PC-3 (cell line): ENCODE results near the gene FILIP1L. TPM values are rescaled to one million over a fixed set of nuclear protein-coding genes. Genes with fewer than 3 reads are reported as not detected.
A peak's percentile ranks its signal among the peaks of the same experiment; 100 is the strongest.

Experiments used
- ATAC-seq: fragments of 200-7000 bp; cut with Tn5 transposase; 2 replicates; pipeline ENCODE4 v1.9.1; 2020; ENCODE audit warnings: mild to moderate bottlenecking, moderate library complexity
- BruUV-seq: library from RNA; stranded (reverse); fragments of 400-500 nt; replicated peaks from 2 replicates; lab custom pipeline; 2021; lab: Mats Ljungman, UMichigan
- CTCF ChIA-PET: fragments of 300-600 bp; sonication (Branson Sonifier 250); formaldehyde crosslinking; loops from one replicate; lab custom pipeline; 2022; ENCODE audit warnings: antibody characterized with exemption; lab: Charles Lee
- POLR2A ChIA-PET: fragments of 300-600 bp; sonication (Branson Sonifier 250); formaldehyde crosslinking; loops from one replicate; lab custom pipeline; 2022; ENCODE audit warnings: antibody characterized with exemption; ENCODE audit not compliant: unreplicated experiment; lab: Charles Lee
- DNase-seq: peaks from one replicate; pipeline ENCODE4 v3.0.0-alpha.2; 2015
- H2AFZ ChIP-seq: fragments of 300-600 bp; sonication (generic); 2 replicates; pipeline ENCODE4 v1.6.0; 2016; ENCODE audit warnings: antibody characterized with exemption, low read length
- H3F3A ChIP-seq: fragments of 300-600 bp; sonication (generic); one replicate; pipeline ENCODE4 v1.6.0; 2017; ENCODE audit warnings: antibody characterized with exemption, low read length, control low read depth, mild to moderate bottlenecking; ENCODE audit not compliant: unreplicated experiment
- H3K27ac ChIP-seq: fragments of 300-600 bp; sonication (generic); 2 replicates; pipeline ENCODE4 v1.5.1; 2016; ENCODE audit warnings: mild to moderate bottlenecking, low read length
- H3K27me3 ChIP-seq: fragments of 300-600 bp; sonication (generic); 2 replicates; pipeline ENCODE4 v1.6.1; 2016; ENCODE audit warnings: low read length, mixed read lengths
- H3K36me3 ChIP-seq: fragments of 300-600 bp; sonication (generic); 2 replicates; pipeline ENCODE4 v1.6.1; 2016; ENCODE audit warnings: low read depth, mixed run types, low read length, mixed read lengths
- H3K4me1 ChIP-seq: fragments of 300-600 bp; sonication (generic); 2 replicates; pipeline ENCODE4 v1.5.1; 2016; ENCODE audit warnings: low read length; ENCODE audit not compliant: insufficient read depth
- H3K4me2 ChIP-seq: fragments of 300-600 bp; sonication (generic); 2 replicates; pipeline ENCODE4 v1.6.0; 2016; ENCODE audit warnings: low read length
- H3K4me3 ChIP-seq: fragments of 300-600 bp; sonication (generic); 2 replicates; pipeline ENCODE4 v1.5.1; 2016; ENCODE audit warnings: mild to moderate bottlenecking, low read length, mixed read lengths
- H3K79me2 ChIP-seq: fragments of 300-600 bp; sonication (generic); 2 replicates; pipeline ENCODE4 v1.6.1; 2017; ENCODE audit warnings: low read length, mixed read lengths
- H3K9ac ChIP-seq: fragments of 300-600 bp; sonication (generic); 2 replicates; pipeline ENCODE4 v1.6.0; 2016; ENCODE audit warnings: mild to moderate bottlenecking, low read length
- H3K9me2 ChIP-seq: fragments of 300-600 bp; sonication (generic); replicated peaks from 2 replicates; pipeline ENCODE4 v1.6.1; 2016; ENCODE audit warnings: mixed run types, low read length, mixed read lengths
- H3K9me3 ChIP-seq: fragments of 300-600 bp; sonication (generic); 2 replicates; pipeline ENCODE4 v1.6.1; 2016; ENCODE audit warnings: low read length, mixed read lengths
- H4K20me1 ChIP-seq: fragments of 300-600 bp; sonication (generic); 2 replicates; pipeline ENCODE4 v1.6.1; 2016; ENCODE audit warnings: low read length, mixed read lengths
- CTCF ChIP-seq: fragments of 300-600 bp; sonication (generic); conservative IDR thresholded peaks from 2 replicates; pipeline ENCODE4 v1.5.1; 2017; ENCODE audit warnings: antibody characterized with exemption, low read depth, mild to moderate bottlenecking, low read length
- EZH2 ChIP-seq: fragments of 300-600 bp; sonication (generic); IDR thresholded peaks from one replicate; pipeline ENCODE4 v1.6.1; 2017; ENCODE audit warnings: antibody characterized with exemption, mild to moderate bottlenecking, low read length; ENCODE audit not compliant: unreplicated experiment
- EZH2phosphoT487 ChIP-seq: fragments of 300-600 bp; sonication (generic); IDR thresholded peaks from 2 replicates; pipeline ENCODE4 v1.6.1; 2018; ENCODE audit warnings: mild to moderate bottlenecking, antibody characterized with exemption, low read length, borderline replicate concordance
- intact Hi-C: fragments of 100-400 bp; cut with micrococcal nuclease; formaldehyde crosslinking; loops from 2 replicates; pipeline ENCODE4 v1.9.0; 2023
- total RNA-seq: library from RNA; depleted of rRNA; stranded (reverse); fragments of >200 nt; gene quantifications from 2 replicates; pipeline ENCODE4 v1.2.3, GENCODE V29; 2014

FILIP1L gene
- total RNA-seq, 1 experiment from 2014 or later: not detected

DNA sequence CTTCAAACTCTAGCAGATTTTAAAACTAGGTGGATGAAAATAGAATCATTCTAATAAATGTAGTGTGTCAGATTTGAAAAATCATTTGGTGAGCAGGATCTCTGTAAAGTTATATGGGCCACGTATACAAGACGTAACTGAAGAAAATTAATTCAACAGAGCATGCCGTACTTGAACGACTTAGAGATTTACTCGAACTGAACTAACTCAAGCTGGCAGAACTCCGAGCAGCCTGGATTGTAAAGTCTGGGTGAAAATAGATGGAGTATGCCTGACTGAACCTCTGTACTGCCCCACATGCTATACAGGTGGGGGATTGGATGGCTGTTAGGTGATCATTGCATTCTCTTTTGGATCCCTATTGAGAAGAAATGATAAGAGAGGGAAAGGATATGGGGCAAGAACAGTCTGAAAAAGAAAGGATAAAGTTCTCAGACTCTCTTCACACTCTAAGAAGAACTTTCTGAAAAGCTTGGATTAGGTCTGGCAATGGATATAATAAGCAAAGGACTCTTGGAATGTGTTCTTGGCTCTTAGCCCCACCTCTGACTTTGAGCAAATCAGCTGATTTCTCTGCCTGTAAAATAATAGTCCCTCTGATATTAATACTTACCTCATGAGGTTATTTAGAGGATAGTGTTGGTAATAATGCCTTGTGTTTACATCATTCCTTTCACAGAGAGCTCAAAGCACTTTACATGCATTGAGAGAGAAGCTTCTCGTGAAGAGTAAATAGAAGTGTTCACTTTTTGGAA, 147.5 kb downstream of the FILIP1L start:
- ATAC-seq (no peak), DNase-seq (no peak)
- no peaks in the 10 kb centered on the region for H3K27me3 ChIP-seq
- H3K27ac ChIP-seq: no peak overlapping the region
- TF ChIP-seq EZH2 (no peak), CTCF (no peak), EZH2phosphoT487 (no peak)
- no peak overlapping the region for H2AFZ ChIP-seq
- H3K4me1 ChIP-seq: peaks cover 19% of the 10 kb centered on the region
- ChIA-PET CTCF (no interaction called here), POLR2A (no interaction called here)
- H3K36me3 ChIP-seq: no peaks in the 10 kb centered on the region
- no peak overlapping the region for H3K4me3 ChIP-seq
- no peaks in the 10 kb centered on the region for H3K9me3 ChIP-seq
- H3K9me2 ChIP-seq: no peaks in the 10 kb centered on the region
- no peaks in the 10 kb centered on the region for H3F3A ChIP-seq
- BruUV-seq: no TSS peak
- H4K20me1 ChIP-seq: no peaks in the 10 kb centered on the region
- intact Hi-C loops: no loop called here
- H3K4me2 ChIP-seq: no peak overlapping the region
- H3K79me2 ChIP-seq: no peaks in the 10 kb centered on the region
- no peak overlapping the region for H3K9ac ChIP-seq

GRCh38 chr3:99965681-99966408, 148.5 kb downstream of the FILIP1L start:
- CTCF ChIA-PET: no interaction called here
- POLR2A ChIA-PET: interaction anchor here (0.7 kb wide), 1 partner anchor 65 kb away, joined by 3 read pairs; no protein-coding TSS in a partner anchor
- Histone ChIP-seq H3F3A (no peaks in the 10 kb centered on the region), H3K4me3 (no peak overlapping the region), H4K20me1 (no peaks in the 10 kb centered on the region), H3K79me2 (no peaks in the 10 kb centered on the region), H3K4me1 (peaks cover 19% of the 10 kb centered on the region), H3K27ac (no peak overlapping the region), H2AFZ (no peak overlapping the region), H3K36me3 (no peaks in the 10 kb centered on the region), H3K4me2 (no peak overlapping the region), H3K27me3 (no peaks in the 10 kb centered on the region), H3K9me2 (no peaks in the 10 kb centered on the region), H3K9me3 (no peaks in the 10 kb centered on the region), H3K9ac (no peak overlapping the region)
- intact Hi-C loops: loop anchor here (2.0 kb wide), 1 partner anchor 123 kb away; no protein-coding TSS in a partner anchor
- TF ChIP-seq EZH2: no peak
- TF ChIP-seq CTCF: no peak
- ATAC-seq (no peak), DNase-seq (no peak)
- no TSS peak for BruUV-seq

DNA sequence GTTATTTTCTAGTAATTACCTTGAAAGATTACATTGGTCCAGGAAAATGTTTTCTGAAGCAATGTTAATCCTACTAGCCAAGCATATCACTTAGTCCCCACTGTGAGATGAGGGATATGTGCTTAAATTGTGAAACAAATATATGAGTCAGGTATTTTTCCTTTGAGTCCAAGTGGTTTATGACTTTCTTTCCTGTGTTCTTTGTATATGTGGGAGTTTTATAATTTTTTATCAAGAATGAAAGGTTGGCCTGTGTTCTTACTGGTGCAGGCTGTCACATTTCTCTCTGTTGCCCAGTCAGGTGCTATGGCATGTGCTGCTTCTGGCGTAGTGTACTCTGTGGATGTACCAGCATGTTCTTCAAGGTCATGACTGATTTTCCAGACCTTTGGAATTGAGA, 149.2 kb downstream of the FILIP1L start:
- no peak overlapping the region for H3K9ac ChIP-seq
- no peaks in the 10 kb centered on the region for H4K20me1 ChIP-seq
- TF ChIP-seq CTCF (no peak), EZH2 (no peak), EZH2phosphoT487 (no peak)
- H3K4me2 ChIP-seq: no peak overlapping the region
- DNase-seq: peak; percentile 60
- H3K36me3 ChIP-seq: no peaks in the 10 kb centered on the region
- intact Hi-C loops: loop anchor here (2.0 kb wide), 1 partner anchor 122 kb away; no protein-coding TSS in a partner anchor
- BruUV-seq: no TSS peak
- no peaks in the 10 kb centered on the region for H3K27me3 ChIP-seq
- POLR2A ChIA-PET: interaction anchor here (1.1 kb wide), 1 partner anchor 436 kb away, joined by 5 read pairs; the partner anchor contains the start of gene LNP1
- CTCF ChIA-PET: no interaction called here
- H3K4me3 ChIP-seq: no peak overlapping the region
- H3F3A ChIP-seq: no peaks in the 10 kb centered on the region
- no peaks in the 10 kb centered on the region for H3K9me2 ChIP-seq
- no peaks in the 10 kb centered on the region for H3K9me3 ChIP-seq
- peaks cover 19% of the 10 kb centered on the region for H3K4me1 ChIP-seq
- H3K27ac ChIP-seq: peak overlapping the region; percentile 37
- ATAC-seq: peak; percentile 97
- H3K79me2 ChIP-seq: no peaks in the 10 kb centered on the region
- no peak overlapping the region for H2AFZ ChIP-seq
